Muscle layer of duodenum (tissue), 2 donors: ENCODE data around the gene TIMM17B.
"Not testable (repeated sequence)": the region's sequence is repeated elsewhere in the genome, so short reads cannot be mapped to it uniquely, and the experiment has no call there.

ENCODE experiments used
- H3K27ac ChIP-seq: one replicate; pipeline ENCODE4 v1.7.0; 2013; ENCODE audit warnings: mild to moderate bottlenecking, low read length
- H3K27me3 ChIP-seq: one replicate; pipeline ENCODE4 v1.7.0; 2013; ENCODE audit warnings: low read depth, mild to moderate bottlenecking, control low read depth, low read length
- H3K36me3 ChIP-seq, 2 donors: one replicate each; pipeline ENCODE4 v1.7.0; 2013; ENCODE audit warnings: low read length in 2 of 2, control low read depth in 1 of 2, mild to moderate bottlenecking in 1 of 2; ENCODE audit not compliant: insufficient read depth in 2 of 2, control insufficient read depth in 1 of 2
- H3K4me1 ChIP-seq, 2 donors: one replicate each; pipeline ENCODE4 v1.7.0; 2013; ENCODE audit warnings: low read length in 2 of 2, mild to moderate bottlenecking in 2 of 2, control low read depth in 1 of 2, moderate library complexity in 1 of 2; ENCODE audit not compliant: insufficient read depth in 2 of 2, control insufficient read depth in 1 of 2
- H3K4me3 ChIP-seq, 2 donors: one replicate each; pipeline ENCODE4 v1.7.0; 2013; ENCODE audit warnings: low read length in 2 of 2, low read depth in 1 of 2, mild to moderate bottlenecking in 1 of 2
- H3K9me3 ChIP-seq, 2 donors: one replicate each; pipeline ENCODE4 v1.7.0; 2013; ENCODE audit warnings: low read length in 2 of 2, control low read depth in 1 of 2, mild to moderate bottlenecking in 1 of 2; ENCODE audit not compliant: control insufficient read depth in 1 of 2
- donor health status: healthy.

Gene TIMM17B

DNA sequence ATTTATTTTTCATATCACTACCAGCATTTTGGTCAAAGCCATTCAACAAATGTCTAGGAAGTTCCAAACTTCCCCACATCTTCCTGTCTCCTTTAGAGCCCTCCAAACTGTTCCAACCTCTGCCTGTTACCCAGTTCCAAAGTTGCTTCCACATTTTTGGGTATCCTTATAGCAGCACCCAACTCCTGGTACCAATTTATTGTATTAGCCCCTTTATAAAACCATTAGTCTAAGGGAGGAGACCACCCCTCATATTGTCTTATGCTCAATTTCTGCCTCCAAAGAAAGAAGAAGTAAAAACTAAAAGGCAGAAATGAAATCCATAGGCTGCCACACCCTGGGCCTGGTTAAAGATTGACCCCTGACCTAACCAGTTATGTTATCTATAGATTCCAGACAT lies 44.1 kb downstream of the TIMM17B start:
- not testable (repeated sequence) for H3K27ac ChIP-seq, H3K9me3 ChIP-seq, H3K36me3 ChIP-seq, H3K27me3 ChIP-seq, H3K4me3 ChIP-seq, H3K4me1 ChIP-seq

DNA sequence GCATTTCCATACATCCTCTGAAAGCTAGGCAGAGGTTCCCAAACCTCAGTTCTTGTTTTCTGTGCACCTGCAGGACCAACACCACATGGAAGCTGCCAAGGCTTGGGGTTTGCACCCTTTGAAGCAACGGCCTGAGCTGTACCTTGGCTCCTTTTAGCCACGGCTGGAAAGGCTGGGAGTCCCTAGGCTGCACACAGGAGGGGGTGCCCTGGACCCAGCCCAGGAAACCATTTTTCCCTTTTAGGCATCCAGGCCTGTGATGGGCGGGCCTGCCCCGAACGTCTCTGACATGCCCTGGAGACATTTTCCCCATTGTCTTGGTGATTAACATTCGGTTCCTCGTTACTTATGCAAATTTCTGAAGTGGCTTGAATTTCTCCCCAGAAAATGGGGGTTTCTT lies 44.7 kb downstream of the TIMM17B start:
- no peaks in the 10 kb centered on the region for H3K4me1 ChIP-seq
- H3K27me3 ChIP-seq: no peaks in the 10 kb centered on the region
- no peak overlapping the region for H3K27ac ChIP-seq
- no peak overlapping the region for H3K4me3 ChIP-seq
- no peaks in the 10 kb centered on the region for H3K9me3 ChIP-seq
- H3K36me3 ChIP-seq: no peaks in the 10 kb centered on the region

DNA sequence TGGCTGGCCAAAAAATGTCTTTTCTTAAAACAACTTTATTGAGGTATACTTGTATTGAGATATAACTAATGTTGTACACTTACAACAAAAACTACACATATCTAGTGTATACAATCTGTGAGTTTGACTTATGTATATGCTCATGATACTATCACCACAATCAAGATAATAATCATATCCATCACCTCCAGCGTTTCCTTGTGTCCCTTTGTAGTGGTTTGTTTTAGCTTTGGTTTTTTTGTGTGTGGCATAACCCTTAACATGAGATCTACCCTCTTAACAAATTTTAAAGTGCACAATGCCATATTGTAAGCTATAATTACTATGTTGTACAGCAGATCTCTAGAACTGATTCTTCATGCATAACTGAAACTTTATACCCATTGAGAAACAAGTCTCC lies 48.7 kb downstream of the TIMM17B start:
- Histone ChIP-seq H3K27me3 (no peaks in the 10 kb centered on the region), H3K4me3 (no peak overlapping the region), H3K4me1 (no peaks in the 10 kb centered on the region), H3K9me3 (no peaks in the 10 kb centered on the region), H3K27ac (no peak overlapping the region), H3K36me3 (no peaks in the 10 kb centered on the region)
